ENCODE measurements around the gene TANGO2. TPM values are rescaled to one million over a fixed set of nuclear protein-coding genes. Genes with fewer than 3 reads are reported as not detected.

The TANGO2 gene
- total and polyA plus RNA-seq, 9 of the 15 experiments (the other 6 are each of a cell fraction or from before 2014, with no cell fraction given): 15.5 to 94.9 (median 70.1) TPM

- TF ChIP-seq TCF7 (IDR thresholded peaks at IDR 0.05; ENCODE audit: borderline replicate concordance): no peak
- no peak for TF ChIP-seq FOXA3 (CRISPR knock-in tag; conservative IDR thresholded peaks at IDR 0.05 in 1 of 2, IDR thresholded peaks at IDR 0.05 in 1 of 2)
- no peak for TF ChIP-seq PHB (CRISPR knock-in tag; IDR thresholded peaks at IDR 0.05)
- TF ChIP-seq FOXJ3 (CRISPR knock-in tag; IDR thresholded peaks at IDR 0.05): no peak
- TF ChIP-seq ATF3 (IDR thresholded peaks at IDR 0.05): no peak
- no peak for TF ChIP-seq ATF3 (CRISPR knock-in tag; conservative IDR thresholded peaks at IDR 0.05)
- no peak for TF ChIP-seq FOXP1 (CRISPR knock-in tag; IDR thresholded peaks at IDR 0.05)
- no peak for TF ChIP-seq PURB (CRISPR knock-in tag; IDR thresholded peaks at IDR 0.05; ENCODE audit: low read depth)
- TF ChIP-seq GATAD2A (IDR thresholded peaks at IDR 0.05): peak; percentile 75; the same call in 1 of the 2 replicates
- TF ChIP-seq ZC3H8 (IDR thresholded peaks at IDR 0.05): no peak
- TF ChIP-seq CBX2 (IDR thresholded peaks at IDR 0.05; ENCODE audit: insufficient read depth, low read length, poor library complexity, severe bottlenecking): no peak
- no peak for TF ChIP-seq COPS2 (conservative IDR thresholded peaks at IDR 0.05)
- no peak for TF ChIP-seq THRAP3 (IDR thresholded peaks at IDR 0.05; ENCODE audit: borderline replicate concordance)
- no peak for TF ChIP-seq CCAR2 (IDR thresholded peaks at IDR 0.05; ENCODE audit: low read depth, low read length)
- TF ChIP-seq ZNF212 (CRISPR knock-in tag; IDR thresholded peaks at IDR 0.05): no peak
- no peak for TF ChIP-seq TFE3 (CRISPR knock-in tag; IDR thresholded peaks at IDR 0.05)
- no peak for TF ChIP-seq ZNF766 (CRISPR knock-in tag; conservative IDR thresholded peaks at IDR 0.05)
- peak in 1 of 2 experiments; percentile 17; a peak in 1 of 4 replicates for TF ChIP-seq FOXK2 (conservative IDR thresholded peaks at IDR 0.05 in 1 of 2, IDR thresholded peaks at IDR 0.05 in 1 of 2; ENCODE audit: low read depth in 2 of 2)
- TF ChIP-seq MCM2 (IDR thresholded peaks at IDR 0.05; ENCODE audit: low read depth): no peak
- TF ChIP-seq BCOR (IDR thresholded peaks at IDR 0.05): 0 out of 2 replicates have a peak, but pooled peaks have one; percentile 9
- no peak for TF ChIP-seq SIRT6 (IDR thresholded peaks at IDR 0.05; ENCODE audit: low read depth, low read length)
- peak in 1 of 2 experiments; percentile 58; a peak in 1 of 4 replicates for TF ChIP-seq HDAC1 (IDR thresholded peaks at IDR 0.05)
- no peak for TF ChIP-seq ZNF224 (CRISPR knock-in tag; IDR thresholded peaks at IDR 0.05)
- no peak for TF ChIP-seq KLF6 (CRISPR knock-in tag; IDR thresholded peaks at IDR 0.05; ENCODE audit: borderline replicate concordance)
- peak; percentile 19 for TF ChIP-seq ZNF280A (IDR thresholded peaks at IDR 0.05; ENCODE audit: low read depth, partially characterized antibody)
- TF ChIP-seq KLF1 (tag; IDR thresholded peaks at IDR 0.05): no peak
- no peak for TF ChIP-seq ZNF165 (CRISPR knock-in tag; IDR thresholded peaks at IDR 0.05; ENCODE audit: borderline replicate concordance)
Measured at GRCh38 chr22:19993926-19994325, 27.0 kb upstream of the TANGO2 start (continued).

Measured in K562 (cell line).